HepG2 (cell line): ENCODE results near the gene IKBKE. TPM values are rescaled to one million over a fixed set of nuclear protein-coding genes. Genes with fewer than 3 reads are reported as not detected.

ENCODE experiments used
- ATAC-seq: fragments of 200-7000 bp; cut with Tn5 transposase; 3 replicates; pipeline ENCODE4 v1.9.1; 2020; ENCODE audit warnings: mild to moderate bottlenecking, moderate library complexity
- BruUV-seq: library from RNA; stranded (reverse); fragments of 400-500 nt; replicated peaks from 2 replicates; lab custom pipeline; 2021; lab: Mats Ljungman, UMichigan
- CTCF ChIA-PET: fragments of 300-600 bp; formaldehyde crosslinking; extraction: SDS; loops from one replicate; lab custom pipeline; 2021; ENCODE audit warnings: low total read pairs, inconsistent platforms, low intra/inter-chr PET ratio; lab: Yijun Ruan, JAX
- POLR2A ChIA-PET: fragments of 350-600 bp; sonication (Branson Sonifier 250); formaldehyde crosslinking; loops from one replicate; lab custom pipeline; 2020; ENCODE audit warnings: antibody characterized with exemption, inconsistent platforms; lab: Yijun Ruan, JAX
- DNase-seq: peaks from one replicate; pipeline ENCODE4 v3.0.0-alpha.2; 2015; ENCODE audit warnings: low spot score
- FAIRE-seq: peaks from 3 replicates; lab custom pipeline; 2011; peaks lifted over from hg19 to GRCh38; lab: Jason Lieb, UNC
- H2AFZ ChIP-seq: one replicate; pipeline ENCODE4 v1.6.1; 2011; ENCODE audit warnings: low read length, inconsistent platforms
- H3K27ac ChIP-seq: fragments of 300-600 bp; 3 replicates; pipeline ENCODE4 v1.8.0; 2011; ENCODE audit warnings: mixed run types, mild to moderate bottlenecking, mixed read lengths, low read length, inconsistent platforms; ENCODE audit not compliant: insufficient read depth; ENCODE audit errors: extremely low read length
- H3K27me3 ChIP-seq, 2 experiments: fragments of 200-600 bp in 1 of 2; 2 replicates in 1 of 2; 3 replicates in 1 of 2; pipeline versions ENCODE4 v1.6.0 to v1.8.0; 2011; ENCODE audit warnings: low read length in 2 of 2, mild to moderate bottlenecking in 2 of 2, moderate library complexity in 2 of 2, inconsistent platforms in 1 of 2; ENCODE audit not compliant: insufficient read depth in 2 of 2, control insufficient read depth in 1 of 2
- H3K36me3 ChIP-seq, 2 experiments: fragments of 200-600 bp in 1 of 2; replicated peaks in 1 of 2; 2 replicates in 1 of 2; 3 replicates in 1 of 2; pipeline versions ENCODE4 v1.5.1 to v1.8.0; 2011; ENCODE audit warnings: low read length in 2 of 2, inconsistent platforms in 1 of 2; ENCODE audit not compliant: insufficient read depth in 2 of 2, control insufficient read depth in 1 of 2
- H3K4me1 ChIP-seq: 2 replicates; pipeline ENCODE4 v1.5.1; 2012; ENCODE audit warnings: low read length, inconsistent platforms; ENCODE audit not compliant: insufficient read depth
- H3K4me2 ChIP-seq: 2 replicates; pipeline ENCODE4 v1.6.0; 2011; ENCODE audit warnings: low read depth, low read length, inconsistent platforms
- H3K4me3 ChIP-seq, 3 experiments: fragments of 200-600 bp in 1 of 3; sonication (generic), shearing (Covaris generic) in 1 of 3; replicated peaks in 1 of 3; 2 replicates each; pipeline ENCODE4 v1.5.1; 2011 to 2016; ENCODE audit warnings: low read length in 3 of 3, inconsistent platforms in 2 of 3, low read depth in 2 of 3, mild to moderate bottlenecking in 2 of 3, control low read depth in 1 of 3, mixed read lengths in 1 of 3; ENCODE audit not compliant: insufficient read depth in 1 of 3
- H3K79me2 ChIP-seq: one replicate; pipeline ENCODE4 v1.6.1; 2011; ENCODE audit warnings: low read length, inconsistent platforms; ENCODE audit not compliant: insufficient read depth
- H3K9ac ChIP-seq: 2 replicates; pipeline ENCODE4 v1.6.0; 2011; ENCODE audit warnings: mild to moderate bottlenecking, low read depth, low read length, inconsistent platforms; ENCODE audit not compliant: insufficient read depth
- H3K9me3 ChIP-seq: 2 replicates; pipeline ENCODE4 v1.5.1; 2012; ENCODE audit warnings: mild to moderate bottlenecking, low read length
- H4K20me1 ChIP-seq: 2 replicates; pipeline ENCODE4 v1.6.0; 2011; ENCODE audit warnings: inconsistent platforms, mild to moderate bottlenecking, low read length, moderate library complexity; ENCODE audit not compliant: insufficient read depth
- CHD4 ChIP-seq: fragments of 200-600 bp; sonication (generic); IDR thresholded peaks from 2 replicates; pipeline ENCODE4 v1.7.0; 2017; ENCODE audit warnings: mild to moderate bottlenecking, low read length, borderline replicate concordance
- DRAP1 ChIP-seq: IDR thresholded peaks from 2 replicates; pipeline ENCODE4 v1.6.1; 2016; ENCODE audit warnings: missing genetic modification reagents, missing compliant biosample characterization
- GABPB1 ChIP-seq: IDR thresholded peaks from 2 replicates; pipeline ENCODE4 v1.6.1; 2016; ENCODE audit warnings: mild to moderate bottlenecking, missing genetic modification reagents, moderate library complexity, missing compliant biosample characterization
- HES4 ChIP-seq: sonication (generic); formaldehyde crosslinking; IDR thresholded peaks from 2 replicates; pipeline ENCODE4 v1.9.0; 2021; ENCODE audit warnings: mild to moderate bottlenecking, missing genetic modification reagents, borderline replicate concordance
- HMG20A ChIP-seq: IDR thresholded peaks from 2 replicates; pipeline ENCODE4 v1.6.1; 2016; ENCODE audit warnings: borderline replicate concordance
- POGZ ChIP-seq: sonication (generic); formaldehyde crosslinking; IDR thresholded peaks from 2 replicates; pipeline ENCODE4 v1.4.0; 2020; ENCODE audit warnings: mild to moderate bottlenecking, missing genetic modification reagents
- POLR2AphosphoS5 ChIP-seq: IDR thresholded peaks from 2 replicates; pipeline ENCODE4 v1.6.1; 2012; ENCODE audit warnings: low read depth, low read length
- RBM39 ChIP-seq: fragments of 200-400 bp; formaldehyde crosslinking; IDR thresholded peaks from one replicate; pipeline ENCODE4 v1.6.1; 2018; ENCODE audit warnings: antibody characterized with exemption, mild to moderate bottlenecking, low read depth, low read length; ENCODE audit not compliant: poor library complexity, severe bottlenecking
- ZNF687 ChIP-seq: sonication (generic); formaldehyde crosslinking; IDR thresholded peaks from 2 replicates; pipeline ENCODE4 v1.5.1; 2020; ENCODE audit warnings: mild to moderate bottlenecking, missing genetic modification reagents, moderate library complexity
- WGBS: methylation state at CpG from one replicate; pipeline ENCODE4 v1.1.6; 2017; ENCODE audit warnings: low lambda C conversion rate; 5-methylcytosine and 5-hydroxymethylcytosine counted together
- in situ Hi-C: cut with HindIII; loops from 2 replicates; pipeline ENCODE4 v1.10.0; 2017; ENCODE audit warnings: low pct_unique_long_range_greater_than_20kb; ENCODE audit not compliant: extremely low pct_ligation_motif_present
- intact Hi-C: fragments of 100-400 bp; cut with micrococcal nuclease; formaldehyde crosslinking; loops from one replicate; pipeline ENCODE4 v1.10.0; 2022; ENCODE audit not compliant: unreplicated experiment
- polyA plus RNA-seq, 8 experiments: library from polyadenylated mRNA; depleted of rRNA in 3 of 8; stranded (reverse) in 7 of 8; unstranded in 1 of 8; fragments of >200 nt; fragmentation: Illumina TruSeq in 4 of 8; extraction: Trizol in 4 of 8; gene quantifications; 2 replicates each; pipeline versions ENCODE4 v1.2.1 to v1.2.3, GENCODE V29; 2011 to 2016; ENCODE audit warnings: low read depth in 4 of 8, missing spikeins in 1 of 8, mixed read lengths in 1 of 8; ENCODE audit not compliant: insufficient read depth in 1 of 8
- total RNA-seq, 5 experiments: library from RNA; depleted of rRNA; stranded (reverse); fragments of >200 nt; fragmentation: Illumina TruSeq; extraction: Trizol; gene quantifications; 2 replicates each; pipeline ENCODE4 v1.2.3, GENCODE V29; 2016; ENCODE audit warnings: low read depth in 1 of 5

Gene IKBKE
- total and polyA plus RNA-seq, 2 of the 13 experiments (the other 11 are each of a cell fraction or from before 2014, with no cell fraction given), result 4.5 to 5.8 TPM

GRCh38 chr1:206506405-206507283 lies 36.4 kb downstream of the IKBKE start:
- BruUV-seq, result no TSS peak
- ChIA-PET CTCF (interaction anchor here (1.3 kb wide), 1 partner anchor 158 kb away, joined by 3 read pairs; no protein-coding TSS in a partner anchor), POLR2A (interaction anchor here (0.7 to 1.1 kb wide), 2 partner anchors 37 to 62 kb away, joined by 3 to 5 read pairs; partner anchors contain the start of gene IKBKE)
- Histone ChIP-seq H3K27me3 (peaks cover 0 to 13% of the 10 kb centered on the region in 2 experiments; a peak in 2 of 5 replicates), H3K79me2 (no peaks in the 10 kb centered on the region), H3K9me3 (no peaks in the 10 kb centered on the region), H4K20me1 (no peaks in the 10 kb centered on the region), H3K9ac (no peak overlapping the region), H3K36me3 (no peaks in the 10 kb centered on the region), H3K27ac (no peak overlapping the region), H2AFZ (no peak overlapping the region), H3K4me2 (peak overlapping the region; percentile 74), H3K4me1 (peaks cover 52% of the 10 kb centered on the region), H3K4me3 (peak overlapping the region in 1 of 3 experiments; percentile 68; a peak in 2 of 6 replicates)
- WGBS, result 86% methylated on average over 45 of the region's 48 CpGs
- ATAC-seq (no peak), FAIRE-seq (no peak), DNase-seq (no peak)
- in situ Hi-C loops (loop anchor here (5.0 kb wide), 1 partner anchor 36 kb away; no protein-coding TSS in a partner anchor), intact Hi-C loops (loop anchor here (2.0 kb wide), 1 partner anchor 76 kb away; no protein-coding TSS in a partner anchor)
- peak; percentile 29 for TF ChIP-seq RBM39
- no peak for TF ChIP-seq POGZ (CRISPR knock-in tag)

GRCh38 chr1:206507284-206508129 lies 37.2 kb downstream of the IKBKE start, which contains the start of gene RASSF5:
RASSF5 (plus strand) TSS chr1:206507531; CDS start chr1:206507603, 72 bp downstream.
- intact Hi-C loops, result loop anchor here (2.0 kb wide), 1 partner anchor 75 kb away; no protein-coding TSS in a partner anchor
- Histone ChIP-seq H3K4me2 (peak within 1 kb of the TSS; percentile 74), H2AFZ (no peak within 1 kb of the TSS), H3K36me3 (no peaks in the 10 kb centered on the region), H3K4me1 (peaks cover 59% of the 10 kb centered on the region), H3K4me3 (peak within 1 kb of the TSS; percentile 46 to 68 (median 55); a peak in 5 of 6 replicates), H3K9me3 (no peaks in the 10 kb centered on the region), H4K20me1 (no peaks in the 10 kb centered on the region), H3K79me2 (no peaks in the 10 kb centered on the region), H3K27me3 (peaks cover 0 to 13% of the 10 kb centered on the region in 2 experiments; a peak in 2 of 5 replicates), H3K9ac (no peak within 1 kb of the TSS), H3K27ac (no peak within 1 kb of the TSS)
- no peak for FAIRE-seq
- no TSS peak for BruUV-seq
- DNase-seq, result no peak
- ATAC-seq, result peak; percentile 59
- 82% methylated on average over 4 of the region's 97 CpGs for WGBS
- POLR2A ChIA-PET, result interaction anchor here (0.7 to 1.1 kb wide), 2 partner anchors 37 to 61 kb away, joined by 3 to 5 read pairs; partner anchors contain the start of gene IKBKE
- in situ Hi-C loops, result loop anchor here (5.0 kb wide), 1 partner anchor 35 kb away; no protein-coding TSS in a partner anchor
- CTCF ChIA-PET, result no interaction called here
- TF ChIP-seq GABPB1 (CRISPR knock-in tag) (peak; percentile 18; the same call in 1 of the 2 replicates), ZNF687 (CRISPR knock-in tag) (peak; percentile 43; the same call in 1 of the 2 replicates), HMG20A (CRISPR knock-in tag) (no peak), DRAP1 (peak; percentile 73), HES4 (CRISPR knock-in tag) (0 out of 2 replicates have a peak, but pooled peaks have one; percentile 34), POLR2AphosphoS5 (no peak), CHD4 (no peak)
